ENCODE measurements around the gene SMARCA1. TPM values are rescaled to one million over a fixed set of nuclear protein-coding genes. Genes with fewer than 3 reads are reported as not detected.
A peak's percentile ranks its signal among the peaks of the same experiment; 100 is the strongest.

SMARCA1 gene
- total and polyA plus RNA-seq, 2 of the 13 experiments (the other 11 are each of a cell fraction or from before 2014, with no cell fraction given), result 97.7 to 145 TPM

DNA sequence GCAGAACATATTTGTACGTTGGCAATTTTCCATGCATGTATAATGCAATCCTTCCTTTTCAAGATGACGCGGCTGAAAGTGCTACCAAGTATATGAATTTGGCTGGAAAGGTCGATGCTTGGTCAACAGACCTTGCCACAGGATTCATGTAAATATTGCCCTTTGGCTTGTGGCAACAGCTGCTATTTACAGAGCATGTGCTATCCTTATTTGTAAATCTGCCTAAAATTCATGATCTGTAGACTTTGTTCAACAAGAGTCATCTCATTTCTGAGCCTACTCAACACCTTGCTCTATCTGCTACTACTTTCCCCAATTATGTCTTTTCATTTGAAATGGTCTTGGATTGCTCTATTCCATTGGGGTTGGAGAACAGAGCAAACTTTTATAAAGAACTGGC, 1.9 kb upstream of the SMARCA1 start (continued):
- TF ChIP-seq ZNF768 (CRISPR knock-in tag; IDR thresholded peaks at IDR 0.05), result no peak
- no peak for TF ChIP-seq ZC3H4 (CRISPR knock-in tag; IDR thresholded peaks at IDR 0.05; ENCODE audit: borderline replicate concordance)
- TF ChIP-seq, protein P1, sequence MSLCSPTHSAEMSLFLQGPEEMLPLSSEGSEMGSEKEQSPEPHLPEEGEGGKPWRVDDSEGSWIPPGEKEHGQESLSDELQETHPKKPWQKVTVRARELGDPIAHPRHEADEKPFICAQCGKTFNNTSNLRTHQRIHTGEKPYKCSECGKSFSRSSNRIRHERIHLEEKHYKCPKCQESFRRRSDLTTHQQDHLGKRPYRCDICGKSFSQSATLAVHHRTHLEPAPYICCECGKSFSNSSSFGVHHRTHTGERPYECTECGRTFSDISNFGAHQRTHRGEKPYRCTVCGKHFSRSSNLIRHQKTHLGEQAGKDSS (CRISPR knock-in tag; IDR thresholded peaks at IDR 0.05; ENCODE audit: borderline replicate concordance, low read depth), result no peak
- TF ChIP-seq, protein P2, sequence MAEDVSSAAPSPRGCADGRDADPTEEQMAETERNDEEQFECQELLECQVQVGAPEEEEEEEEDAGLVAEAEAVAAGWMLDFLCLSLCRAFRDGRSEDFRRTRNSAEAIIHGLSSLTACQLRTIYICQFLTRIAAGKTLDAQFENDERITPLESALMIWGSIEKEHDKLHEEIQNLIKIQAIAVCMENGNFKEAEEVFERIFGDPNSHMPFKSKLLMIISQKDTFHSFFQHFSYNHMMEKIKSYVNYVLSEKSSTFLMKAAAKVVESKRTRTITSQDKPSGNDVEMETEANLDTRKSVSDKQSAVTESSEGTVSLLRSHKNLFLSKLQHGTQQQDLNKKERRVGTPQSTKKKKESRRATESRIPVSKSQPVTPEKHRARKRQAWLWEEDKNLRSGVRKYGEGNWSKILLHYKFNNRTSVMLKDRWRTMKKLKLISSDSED (CRISPR knock-in tag; IDR thresholded peaks at IDR 0.05), result no peak
- no peak for TF ChIP-seq HNRNPH1 (optimal IDR thresholded peaks at IDR 0.05; ENCODE audit: low read depth, low read length)
- TF ChIP-seq FOXM1 (CRISPR knock-in tag; IDR thresholded peaks at IDR 0.05), result no peak
- peak; percentile 11 for TF ChIP-seq ASH2L (IDR thresholded peaks at IDR 0.05; ENCODE audit: insufficient read length, low read depth, low read length)
- TF ChIP-seq MAFG (CRISPR knock-in tag; IDR thresholded peaks at IDR 0.05), result no peak
- no peak for TF ChIP-seq ZNF567 (CRISPR knock-in tag; IDR thresholded peaks at IDR 0.05; ENCODE audit: borderline replicate concordance)
- TF ChIP-seq, protein P3, sequence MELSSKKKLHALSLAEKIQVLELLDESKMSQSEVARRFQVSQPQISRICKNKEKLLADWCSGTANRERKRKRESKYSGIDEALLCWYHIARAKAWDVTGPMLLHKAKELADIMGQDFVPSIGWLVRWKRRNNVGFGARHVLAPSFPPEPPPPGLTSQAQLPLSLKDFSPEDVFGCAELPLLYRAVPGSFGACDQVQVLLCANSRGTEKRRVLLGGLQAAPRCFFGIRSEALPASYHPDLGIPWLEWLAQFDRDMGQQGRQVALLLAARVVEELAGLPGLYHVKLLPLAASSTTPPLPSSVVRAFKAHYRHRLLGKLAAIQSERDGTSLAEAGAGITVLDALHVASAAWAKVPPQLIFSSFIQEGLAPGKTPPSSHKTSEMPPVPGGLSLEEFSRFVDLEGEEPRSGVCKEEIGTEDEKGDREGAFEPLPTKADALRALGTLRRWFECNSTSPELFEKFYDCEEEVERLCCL (CRISPR knock-in tag; IDR thresholded peaks at IDR 0.05; ENCODE audit: borderline replicate concordance), result no peak
- TF ChIP-seq IRX3 (CRISPR knock-in tag; IDR thresholded peaks at IDR 0.05; ENCODE audit: borderline replicate concordance, low read depth), result no peak
- TF ChIP-seq, protein P4, sequence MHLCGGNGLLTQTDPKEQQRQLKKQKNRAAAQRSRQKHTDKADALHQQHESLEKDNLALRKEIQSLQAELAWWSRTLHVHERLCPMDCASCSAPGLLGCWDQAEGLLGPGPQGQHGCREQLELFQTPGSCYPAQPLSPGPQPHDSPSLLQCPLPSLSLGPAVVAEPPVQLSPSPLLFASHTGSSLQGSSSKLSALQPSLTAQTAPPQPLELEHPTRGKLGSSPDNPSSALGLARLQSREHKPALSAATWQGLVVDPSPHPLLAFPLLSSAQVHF (CRISPR knock-in tag; IDR thresholded peaks at IDR 0.05), result no peak
- TF ChIP-seq ZSCAN21 (CRISPR knock-in tag; IDR thresholded peaks at IDR 0.05; ENCODE audit: borderline replicate concordance), result no peak
- TF ChIP-seq, protein P5, sequence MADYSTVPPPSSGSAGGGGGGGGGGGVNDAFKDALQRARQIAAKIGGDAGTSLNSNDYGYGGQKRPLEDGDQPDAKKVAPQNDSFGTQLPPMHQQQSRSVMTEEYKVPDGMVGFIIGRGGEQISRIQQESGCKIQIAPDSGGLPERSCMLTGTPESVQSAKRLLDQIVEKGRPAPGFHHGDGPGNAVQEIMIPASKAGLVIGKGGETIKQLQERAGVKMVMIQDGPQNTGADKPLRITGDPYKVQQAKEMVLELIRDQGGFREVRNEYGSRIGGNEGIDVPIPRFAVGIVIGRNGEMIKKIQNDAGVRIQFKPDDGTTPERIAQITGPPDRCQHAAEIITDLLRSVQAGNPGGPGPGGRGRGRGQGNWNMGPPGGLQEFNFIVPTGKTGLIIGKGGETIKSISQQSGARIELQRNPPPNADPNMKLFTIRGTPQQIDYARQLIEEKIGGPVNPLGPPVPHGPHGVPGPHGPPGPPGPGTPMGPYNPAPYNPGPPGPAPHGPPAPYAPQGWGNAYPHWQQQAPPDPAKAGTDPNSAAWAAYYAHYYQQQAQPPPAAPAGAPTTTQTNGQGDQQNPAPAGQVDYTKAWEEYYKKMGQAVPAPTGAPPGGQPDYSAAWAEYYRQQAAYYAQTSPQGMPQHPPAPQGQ (CRISPR knock-in tag; IDR thresholded peaks at IDR 0.05; ENCODE audit: borderline replicate concordance), result no peak
- TF ChIP-seq, protein P6, sequence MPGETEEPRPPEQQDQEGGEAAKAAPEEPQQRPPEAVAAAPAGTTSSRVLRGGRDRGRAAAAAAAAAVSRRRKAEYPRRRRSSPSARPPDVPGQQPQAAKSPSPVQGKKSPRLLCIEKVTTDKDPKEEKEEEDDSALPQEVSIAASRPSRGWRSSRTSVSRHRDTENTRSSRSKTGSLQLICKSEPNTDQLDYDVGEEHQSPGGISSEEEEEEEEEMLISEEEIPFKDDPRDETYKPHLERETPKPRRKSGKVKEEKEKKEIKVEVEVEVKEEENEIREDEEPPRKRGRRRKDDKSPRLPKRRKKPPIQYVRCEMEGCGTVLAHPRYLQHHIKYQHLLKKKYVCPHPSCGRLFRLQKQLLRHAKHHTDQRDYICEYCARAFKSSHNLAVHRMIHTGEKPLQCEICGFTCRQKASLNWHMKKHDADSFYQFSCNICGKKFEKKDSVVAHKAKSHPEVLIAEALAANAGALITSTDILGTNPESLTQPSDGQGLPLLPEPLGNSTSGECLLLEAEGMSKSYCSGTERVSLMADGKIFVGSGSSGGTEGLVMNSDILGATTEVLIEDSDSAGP (CRISPR knock-in tag; IDR thresholded peaks at IDR 0.05; ENCODE audit: borderline replicate concordance), result no peak
- no peak for TF ChIP-seq ZNF598 (CRISPR knock-in tag; IDR thresholded peaks at IDR 0.05; ENCODE audit: borderline replicate concordance)
- no peak for TF ChIP-seq FOSL1 (CRISPR knock-in tag; IDR thresholded peaks at IDR 0.05; ENCODE audit: borderline replicate concordance)
- TF ChIP-seq, protein P7, sequence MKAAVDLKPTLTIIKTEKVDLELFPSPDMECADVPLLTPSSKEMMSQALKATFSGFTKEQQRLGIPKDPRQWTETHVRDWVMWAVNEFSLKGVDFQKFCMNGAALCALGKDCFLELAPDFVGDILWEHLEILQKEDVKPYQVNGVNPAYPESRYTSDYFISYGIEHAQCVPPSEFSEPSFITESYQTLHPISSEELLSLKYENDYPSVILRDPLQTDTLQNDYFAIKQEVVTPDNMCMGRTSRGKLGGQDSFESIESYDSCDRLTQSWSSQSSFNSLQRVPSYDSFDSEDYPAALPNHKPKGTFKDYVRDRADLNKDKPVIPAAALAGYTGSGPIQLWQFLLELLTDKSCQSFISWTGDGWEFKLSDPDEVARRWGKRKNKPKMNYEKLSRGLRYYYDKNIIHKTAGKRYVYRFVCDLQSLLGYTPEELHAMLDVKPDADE (CRISPR knock-in tag; IDR thresholded peaks at IDR 0.05), result no peak
